PFSK-1 (cell line): ENCODE data around the gene CLIC6.

ENCODE experiments used
- FOXP2 ChIP-seq: optimal IDR thresholded peaks from 2 replicates; pipeline ENCODE3; 2011; ENCODE audit warnings: borderline replicate concordance, control low read depth, inconsistent platforms; ENCODE audit not compliant: insufficient read depth; ENCODE audit errors: extremely low read length, extremely low read depth
- POLR2AphosphoS5 ChIP-seq: IDR thresholded peaks from 2 replicates; pipeline ENCODE4 v1.6.1; 2012; ENCODE audit warnings: low read depth, mild to moderate bottlenecking, control low read depth, low read length, moderate library complexity
- REST ChIP-seq, 2 experiments: IDR thresholded peaks; 2 replicates each; pipeline versions ENCODE4 v1.6.1 to v1.8.0; 2011 to 2012; ENCODE audit warnings: low read depth in 2 of 2, low read length in 2 of 2, control low read depth in 1 of 2, inconsistent platforms in 1 of 2, mild to moderate bottlenecking in 1 of 2, moderate library complexity in 1 of 2; ENCODE audit not compliant: insufficient read depth in 1 of 2
- SIN3A ChIP-seq: IDR thresholded peaks from 2 replicates; pipeline ENCODE4 v1.6.1; 2012; ENCODE audit warnings: mild to moderate bottlenecking, low read length, moderate library complexity, borderline replicate concordance; ENCODE audit not compliant: insufficient read depth
- TAF1 ChIP-seq: IDR thresholded peaks from 2 replicates; pipeline ENCODE4 v1.6.1; 2012; ENCODE audit warnings: low read length, control low read depth, borderline replicate concordance; ENCODE audit not compliant: insufficient read depth

- TF ChIP-seq POLR2AphosphoS5 (no peak), SIN3A (no peak), TAF1 (no peak), REST (IDR thresholded peaks at IDR 0.05; ENCODE audit: insufficient read depth in 1 of 2, low read depth in 2 of 2, low read length in 2 of 2) (no peak), FOXP2 (no peak)
Observed at GRCh38 chr21:34669149-34669879, 520 bp downstream of the CLIC6 start.
